GM18505 (cell line): ENCODE measurements around the gene CCL25.

Experiments used
- ATAC-seq: cut with Tn5 transposase; IDR thresholded peaks from one replicate; pipeline ENCODE4 v1.9.1; 2021; ENCODE audit not compliant: unreplicated experiment
- POLR2A ChIP-seq: IDR thresholded peaks from 4 replicates; pipeline ENCODE4 v1.6.1; 2011; ENCODE audit warnings: borderline replicate concordance; ENCODE audit not compliant: insufficient read depth, insufficient read length; ENCODE audit errors: extremely low read depth

Gene CCL25

GRCh38 chr19:8064911-8065874, 12.6 kb downstream of the CCL25 start:
- no peak for TF ChIP-seq POLR2A
- ATAC-seq = no peak

- TF ChIP-seq POLR2A = no peak
- ATAC-seq = no peak
Observed at GRCh38 chr19:8065875-8066261, 13.3 kb downstream of the CCL25 start.

- ATAC-seq = no peak
- no peak for TF ChIP-seq POLR2A
Observed at GRCh38 chr19:8069096-8069973, 16.8 kb downstream of the CCL25 start.

GRCh38 chr19:8071912-8072311, 19.4 kb downstream of the CCL25 start:
- ATAC-seq = no peak
- no peak for TF ChIP-seq POLR2A

- no peak for TF ChIP-seq POLR2A
- ATAC-seq = no peak
Observed at GRCh38 chr19:8074501-8074900, 21.9 kb downstream of the CCL25 start.

- ATAC-seq = no peak
- TF ChIP-seq POLR2A = no peak
Observed at GRCh38 chr19:8075158-8076074, 22.9 kb downstream of the CCL25 start.

- ATAC-seq = no peak
Observed at GRCh38 chr19:8079988-8080387, 27.4 kb downstream of the CCL25 start.

GRCh38 chr19:8080832-8081231, 28.3 kb downstream of the CCL25 start:
- no peak for ATAC-seq
- no peak for TF ChIP-seq POLR2A

More at GRCh38 chr19:8079988-8080387, 27.4 kb downstream of the CCL25 start:
- no peak for TF ChIP-seq POLR2A

GRCh38 chr19:8081569-8082550, 29.3 kb downstream of the CCL25 start:
- no peak for TF ChIP-seq POLR2A
- ATAC-seq = no peak

- no peak for ATAC-seq
Observed at GRCh38 chr19:8083141-8083540, 30.6 kb downstream of the CCL25 start.

GRCh38 chr19:8084152-8084551, 31.6 kb downstream of the CCL25 start:
- ATAC-seq = no peak
- no peak for TF ChIP-seq POLR2A

More at GRCh38 chr19:8083141-8083540, 30.6 kb downstream of the CCL25 start:
- TF ChIP-seq POLR2A = no peak
